ENCODE results near the gene ASMTL.

ASMTL gene

GRCh38 chrX:1468250-1468772 is 15.6 kb upstream of the ASMTL start:
- TF ChIP-seq CTCF (IDR thresholded peaks at IDR 0.05; ENCODE audit: low read depth, low read length): peak; percentile 0; the same call in 1 of the 2 replicates
- DNase-seq (ENCODE audit: extremely low read depth, low read depth): peak; percentile 23

- no peak for DNase-seq (ENCODE audit: extremely low read depth, low read depth)
- TF ChIP-seq CTCF (IDR thresholded peaks at IDR 0.05; ENCODE audit: low read depth, low read length): no peak
Observed at GRCh38 chrX:1466971-1467561, 14.4 kb upstream of the ASMTL start.

- no peak for TF ChIP-seq CTCF (IDR thresholded peaks at IDR 0.05; ENCODE audit: low read depth, low read length)
- no peak for DNase-seq (ENCODE audit: extremely low read depth, low read depth)
Observed at GRCh38 chrX:1466232-1466661, 13.5 kb upstream of the ASMTL start.

- no peak for TF ChIP-seq CTCF (IDR thresholded peaks at IDR 0.05; ENCODE audit: low read depth, low read length)
Observed at GRCh38 chrX:1465286-1466231, 12.8 kb upstream of the ASMTL start.

GRCh38 chrX:1464971-1465285 is 12.2 kb upstream of the ASMTL start:
- DNase-seq (ENCODE audit: extremely low read depth, low read depth): no peak
- TF ChIP-seq CTCF (IDR thresholded peaks at IDR 0.05; ENCODE audit: low read depth, low read length): no peak

More at GRCh38 chrX:1465286-1466231, 12.8 kb upstream of the ASMTL start:
- no peak for DNase-seq (ENCODE audit: extremely low read depth, low read depth)

GRCh38 chrX:1464041-1464970 is 11.6 kb upstream of the ASMTL start:
- no peak for TF ChIP-seq CTCF (IDR thresholded peaks at IDR 0.05; ENCODE audit: low read depth, low read length)
- no peak for DNase-seq (ENCODE audit: extremely low read depth, low read depth)

Data from AG09319 (cell line).